DOHH2 (cell line): ENCODE data around the gene NOP16.

Source experiments
- H3F3A ChIP-seq: fragments of 200-600 bp; sonication (generic), shearing (Covaris generic); 2 replicates; pipeline ENCODE4 v1.6.0; 2016; ENCODE audit warnings: antibody characterized with exemption, mild to moderate bottlenecking; ENCODE audit not compliant: control insufficient read depth, insufficient read depth
- H3K27ac ChIP-seq: fragments of 200-600 bp; sonication (generic); 2 replicates; pipeline ENCODE4 v1.5.1; 2014; ENCODE audit warnings: low read depth, mild to moderate bottlenecking, low read length, moderate library complexity
- H3K27me3 ChIP-seq: fragments of 200-600 bp; sonication (generic); 2 replicates; pipeline ENCODE4 v1.6.1; 2014; ENCODE audit warnings: mild to moderate bottlenecking, low read length, mixed read lengths; ENCODE audit not compliant: control insufficient read depth
- H3K36me3 ChIP-seq: fragments of 200-600 bp; sonication (generic); 2 replicates; pipeline ENCODE4 v1.6.1; 2014; ENCODE audit warnings: mild to moderate bottlenecking, low read length, moderate library complexity, mixed read lengths; ENCODE audit not compliant: control insufficient read depth
- H3K4me1 ChIP-seq: fragments of 200-600 bp; sonication (generic); 2 replicates; pipeline ENCODE4 v1.6.1; 2014; ENCODE audit warnings: mild to moderate bottlenecking, low read length, mixed read lengths; ENCODE audit not compliant: control insufficient read depth
- H3K4me2 ChIP-seq: fragments of 200-600 bp; sonication (generic); 2 replicates; pipeline ENCODE4 v1.6.0; 2014; ENCODE audit warnings: mild to moderate bottlenecking, low read length, moderate library complexity
- H3K4me3 ChIP-seq: fragments of 200-600 bp; sonication (generic); 2 replicates; pipeline ENCODE4 v1.5.1; 2014; ENCODE audit warnings: mild to moderate bottlenecking, low read length, mixed read lengths
- H3K79me2 ChIP-seq: fragments of 200-600 bp; sonication (generic); 2 replicates; pipeline ENCODE4 v1.6.1; 2014; ENCODE audit warnings: mild to moderate bottlenecking, low read length, mixed read lengths; ENCODE audit not compliant: control insufficient read depth
- H3K9me2 ChIP-seq: fragments of 200-600 bp; sonication (generic); replicated peaks from 2 replicates; pipeline ENCODE4 v1.6.1; 2014; ENCODE audit warnings: mild to moderate bottlenecking, low read length, mixed read lengths; ENCODE audit not compliant: control insufficient read depth
- H3K9me3 ChIP-seq: fragments of 200-600 bp; sonication (generic); 2 replicates; pipeline ENCODE4 v1.6.1; 2014; ENCODE audit warnings: antibody characterized with exemption, low read length, mixed read lengths; ENCODE audit not compliant: control insufficient read depth, insufficient read depth
- H4K20me1 ChIP-seq: fragments of 200-600 bp; sonication (generic); 2 replicates; pipeline ENCODE4 v1.6.0; 2014; ENCODE audit warnings: low read depth, mild to moderate bottlenecking, antibody characterized with exemption, low read length, moderate library complexity; ENCODE audit not compliant: control insufficient read depth, insufficient read depth
- CTCF ChIP-seq: fragments of 200-600 bp; sonication (generic); IDR thresholded peaks from one replicate; pipeline ENCODE4 v1.5.1; 2014; ENCODE audit warnings: antibody characterized with exemption, mild to moderate bottlenecking, low read depth, low read length; ENCODE audit not compliant: poor library complexity, severe bottlenecking
- EZH2phosphoT487 ChIP-seq: fragments of 200-600 bp; sonication (generic); IDR thresholded peaks from 2 replicates; pipeline ENCODE4 v1.6.1; 2017; ENCODE audit warnings: borderline replicate concordance, mild to moderate bottlenecking, antibody characterized with exemption, low read length, moderate library complexity, mixed read lengths

NOP16 gene

GRCh38 chr5:176364765-176365350 lies 23.5 kb downstream of the NOP16 start:
- Histone ChIP-seq H3K4me3 (peak overlapping the region; percentile 88), H3K27ac (no peak overlapping the region), H3K4me2 (peak overlapping the region; percentile 92), H3K27me3 (0 out of 2 replicates have a peak, but pooled peaks cover 3% of the 10 kb centered on the region), H3K79me2 (peaks cover 17% of the 10 kb centered on the region), H3F3A (peaks cover 9% of the 10 kb centered on the region), H3K9me3 (no peaks in the 10 kb centered on the region), H3K4me1 (peaks cover 30% of the 10 kb centered on the region), H4K20me1 (no peaks in the 10 kb centered on the region), H3K9me2 (no peaks in the 10 kb centered on the region), H3K36me3 (peaks cover 3% of the 10 kb centered on the region; the same call in 1 of the 2 replicates)
- TF ChIP-seq EZH2phosphoT487 (no peak), CTCF (no peak)

- TF ChIP-seq EZH2phosphoT487 (no peak), CTCF (no peak)
- no peaks in the 10 kb centered on the region for H3K9me2 ChIP-seq
- H3K4me3 ChIP-seq: peak overlapping the region; percentile 93
- H4K20me1 ChIP-seq: peaks cover 7% of the 10 kb centered on the region; the same call in 1 of the 2 replicates
- H3K27ac ChIP-seq: peak overlapping the region; percentile 52
- peaks cover 21% of the 10 kb centered on the region for H3K36me3 ChIP-seq
- H3F3A ChIP-seq: peaks cover 9% of the 10 kb centered on the region
- peaks cover 37% of the 10 kb centered on the region for H3K79me2 ChIP-seq
- H3K4me2 ChIP-seq: peak overlapping the region; percentile 86
- no peaks in the 10 kb centered on the region for H3K9me3 ChIP-seq
- H3K4me1 ChIP-seq: peaks cover 35% of the 10 kb centered on the region
- H3K27me3 ChIP-seq: 0 out of 2 replicates have a peak, but pooled peaks cover 3% of the 10 kb centered on the region
Measured at GRCh38 chr5:176362233-176362490, 26.2 kb downstream of the NOP16 start.

- H3K4me3 ChIP-seq: peak within 1 kb of the TSS; percentile 93
- H3K9me3 ChIP-seq: no peaks in the 10 kb centered on the region
- peaks cover 25% of the 10 kb centered on the region for H3K36me3 ChIP-seq
- peak within 1 kb of the TSS; percentile 52 for H3K27ac ChIP-seq
- 0 out of 2 replicates have a peak, but pooled peaks cover 3% of the 10 kb centered on the region for H3K27me3 ChIP-seq
- TF ChIP-seq EZH2phosphoT487: no peak
- TF ChIP-seq CTCF: peak; percentile 32
- H3F3A ChIP-seq: peaks cover 9% of the 10 kb centered on the region
- peak within 1 kb of the TSS; percentile 86 for H3K4me2 ChIP-seq
- no peaks in the 10 kb centered on the region for H3K9me2 ChIP-seq
- peaks cover 35% of the 10 kb centered on the region for H3K4me1 ChIP-seq
- H3K79me2 ChIP-seq: peaks cover 42% of the 10 kb centered on the region
- H4K20me1 ChIP-seq: peaks cover 7% of the 10 kb centered on the region; the same call in 1 of the 2 replicates
Measured at GRCh38 chr5:176361437-176362232, 26.8 kb downstream of the NOP16 start, which contains the start of gene KIAA1191. Gene KIAA1191 (minus strand): TSS chr5:176361764. CDS start chr5:176359508, 2,256 bp downstream.
